Measurements from ENCODE around the gene MSLN.

The MSLN gene

GRCh38 chr16:788399-789126, 28.0 kb downstream of the MSLN start, which contains the start of gene CHTF18:
Gene CHTF18 (plus strand): TSS chr16:788620. CDS start chr16:788685, 65 bp downstream.
- H3K27ac ChIP-seq (ENCODE audit: low read depth, low read length, severe bottlenecking), result peak within 1 kb of the TSS; percentile 29
- 1% methylated on average over 59 to 82 of the region's 97 CpGs for WGBS, 2 experiments (ENCODE audit: insufficient coverage in 2 of 2)
- no peaks in the 10 kb centered on the region for H3K4me1 ChIP-seq (ENCODE audit: control insufficient read depth, insufficient read depth, low read length, poor library complexity, severe bottlenecking)
- no peaks in the 10 kb centered on the region for H3K9me3 ChIP-seq (ENCODE audit: control insufficient read depth, low read length)
- H3K36me3 ChIP-seq (ENCODE audit: control insufficient read depth, insufficient read depth, low read length), result peaks cover 61% of the 10 kb centered on the region
- peak within 1 kb of the TSS; percentile 83 for H3K4me3 ChIP-seq (ENCODE audit: extremely low read depth, insufficient read depth, low read length, poor library complexity, severe bottlenecking)

- no peak overlapping the region for H3K27ac ChIP-seq (ENCODE audit: low read depth, low read length, severe bottlenecking)
- WGBS, 2 experiments (ENCODE audit: insufficient coverage in 2 of 2), result 65 to 76% methylated on average over 20 to 33 of the region's 33 CpGs
These were observed 28.8 kb downstream of the MSLN start for GRCh38 chr16:789191-789850.

GRCh38 chr16:790086-790485, 29.6 kb downstream of the MSLN start:
- Histone ChIP-seq H3K36me3 (ENCODE audit: control insufficient read depth, insufficient read depth, low read length) (peaks cover 62% of the 10 kb centered on the region), H3K9me3 (ENCODE audit: control insufficient read depth, low read length) (no peaks in the 10 kb centered on the region), H3K27ac (ENCODE audit: low read depth, low read length, severe bottlenecking) (no peak overlapping the region), H3K4me1 (ENCODE audit: control insufficient read depth, insufficient read depth, low read length, poor library complexity, severe bottlenecking) (no peaks in the 10 kb centered on the region), H3K4me3 (ENCODE audit: extremely low read depth, insufficient read depth, low read length, poor library complexity, severe bottlenecking) (no peak overlapping the region)
- 96 to 97% methylated on average over 13 to 17 of the region's 17 CpGs for WGBS, 2 experiments (ENCODE audit: insufficient coverage in 2 of 2)

More at GRCh38 chr16:789191-789850, 28.8 kb downstream of the MSLN start:
- Histone ChIP-seq H3K36me3 (ENCODE audit: control insufficient read depth, insufficient read depth, low read length) (peaks cover 66% of the 10 kb centered on the region), H3K9me3 (ENCODE audit: control insufficient read depth, low read length) (no peaks in the 10 kb centered on the region), H3K4me3 (ENCODE audit: extremely low read depth, insufficient read depth, low read length, poor library complexity, severe bottlenecking) (peak overlapping the region; percentile 79), H3K4me1 (ENCODE audit: control insufficient read depth, insufficient read depth, low read length, poor library complexity, severe bottlenecking) (no peaks in the 10 kb centered on the region)

GRCh38 chr16:791131-791530, 30.6 kb downstream of the MSLN start:
- WGBS, 2 experiments (ENCODE audit: insufficient coverage in 2 of 2), result 98 to 99% methylated on average over 22 to 23 of the region's 23 CpGs
- no peak overlapping the region for H3K27ac ChIP-seq (ENCODE audit: low read depth, low read length, severe bottlenecking)
- H3K9me3 ChIP-seq (ENCODE audit: control insufficient read depth, low read length), result no peaks in the 10 kb centered on the region
- H3K4me3 ChIP-seq (ENCODE audit: extremely low read depth, insufficient read depth, low read length, poor library complexity, severe bottlenecking), result no peak overlapping the region
- H3K36me3 ChIP-seq (ENCODE audit: control insufficient read depth, insufficient read depth, low read length), result peaks cover 53% of the 10 kb centered on the region
- H3K4me1 ChIP-seq (ENCODE audit: control insufficient read depth, insufficient read depth, low read length, poor library complexity, severe bottlenecking), result no peaks in the 10 kb centered on the region

- WGBS, 2 experiments (ENCODE audit: insufficient coverage in 2 of 2), result 96 to 97% methylated on average over 42 to 45 of the region's 46 CpGs
- Histone ChIP-seq H3K27ac (ENCODE audit: low read depth, low read length, severe bottlenecking) (no peak overlapping the region), H3K4me1 (ENCODE audit: control insufficient read depth, insufficient read depth, low read length, poor library complexity, severe bottlenecking) (no peaks in the 10 kb centered on the region), H3K36me3 (ENCODE audit: control insufficient read depth, insufficient read depth, low read length) (peaks cover 56% of the 10 kb centered on the region), H3K4me3 (ENCODE audit: extremely low read depth, insufficient read depth, low read length, poor library complexity, severe bottlenecking) (no peak overlapping the region), H3K9me3 (ENCODE audit: control insufficient read depth, low read length) (no peaks in the 10 kb centered on the region)
These were observed 31.9 kb downstream of the MSLN start for GRCh38 chr16:792221-792995.

GRCh38 chr16:793414-793813, 32.9 kb downstream of the MSLN start:
- Histone ChIP-seq H3K4me3 (ENCODE audit: extremely low read depth, insufficient read depth, low read length, poor library complexity, severe bottlenecking) (no peak overlapping the region), H3K36me3 (ENCODE audit: control insufficient read depth, insufficient read depth, low read length) (peaks cover 58% of the 10 kb centered on the region), H3K4me1 (ENCODE audit: control insufficient read depth, insufficient read depth, low read length, poor library complexity, severe bottlenecking) (no peaks in the 10 kb centered on the region), H3K27ac (ENCODE audit: low read depth, low read length, severe bottlenecking) (no peak overlapping the region), H3K9me3 (ENCODE audit: control insufficient read depth, low read length) (no peaks in the 10 kb centered on the region)
- WGBS, 2 experiments (ENCODE audit: insufficient coverage in 2 of 2), result 95% methylated on average over 8 of the region's 8 CpGs

GRCh38 chr16:794091-794822, 33.7 kb downstream of the MSLN start:
- Histone ChIP-seq H3K36me3 (ENCODE audit: control insufficient read depth, insufficient read depth, low read length) (peaks cover 58% of the 10 kb centered on the region), H3K9me3 (ENCODE audit: control insufficient read depth, low read length) (no peaks in the 10 kb centered on the region)
- WGBS, 2 experiments (ENCODE audit: insufficient coverage in 2 of 2), result 94 to 97% methylated on average over 30 to 35 of the region's 40 CpGs

GRCh38 chr16:794853-795466, 34.4 kb downstream of the MSLN start:
- Histone ChIP-seq H3K9me3 (ENCODE audit: control insufficient read depth, low read length) (no peaks in the 10 kb centered on the region), H3K4me1 (ENCODE audit: control insufficient read depth, insufficient read depth, low read length, poor library complexity, severe bottlenecking) (no peaks in the 10 kb centered on the region), H3K36me3 (ENCODE audit: control insufficient read depth, insufficient read depth, low read length) (peaks cover 52% of the 10 kb centered on the region), H3K4me3 (ENCODE audit: extremely low read depth, insufficient read depth, low read length, poor library complexity, severe bottlenecking) (no peak overlapping the region), H3K27ac (ENCODE audit: low read depth, low read length, severe bottlenecking) (no peak overlapping the region)
- WGBS, 2 experiments (ENCODE audit: insufficient coverage in 2 of 2), result 89 to 94% methylated on average over 18 to 20 of the region's 31 CpGs

More at GRCh38 chr16:794091-794822, 33.7 kb downstream of the MSLN start:
- no peak overlapping the region for H3K4me3 ChIP-seq (ENCODE audit: extremely low read depth, insufficient read depth, low read length, poor library complexity, severe bottlenecking)
- H3K4me1 ChIP-seq (ENCODE audit: control insufficient read depth, insufficient read depth, low read length, poor library complexity, severe bottlenecking), result no peaks in the 10 kb centered on the region
- no peak overlapping the region for H3K27ac ChIP-seq (ENCODE audit: low read depth, low read length, severe bottlenecking)

- Histone ChIP-seq H3K9me3 (ENCODE audit: control insufficient read depth, low read length) (no peaks in the 10 kb centered on the region), H3K4me3 (ENCODE audit: extremely low read depth, insufficient read depth, low read length, poor library complexity, severe bottlenecking) (no peak overlapping the region), H3K27ac (ENCODE audit: low read depth, low read length, severe bottlenecking) (no peak overlapping the region), H3K36me3 (ENCODE audit: control insufficient read depth, insufficient read depth, low read length) (peaks cover 44% of the 10 kb centered on the region), H3K4me1 (ENCODE audit: control insufficient read depth, insufficient read depth, low read length, poor library complexity, severe bottlenecking) (no peaks in the 10 kb centered on the region)
- 95 to 97% methylated on average over 23 to 30 of the region's 33 CpGs for WGBS, 2 experiments (ENCODE audit: insufficient coverage in 2 of 2)
These were observed 35.2 kb downstream of the MSLN start for GRCh38 chr16:795580-796229.
